ENCODE results near the gene CAPNS1.

CAPNS1 gene

DNA sequence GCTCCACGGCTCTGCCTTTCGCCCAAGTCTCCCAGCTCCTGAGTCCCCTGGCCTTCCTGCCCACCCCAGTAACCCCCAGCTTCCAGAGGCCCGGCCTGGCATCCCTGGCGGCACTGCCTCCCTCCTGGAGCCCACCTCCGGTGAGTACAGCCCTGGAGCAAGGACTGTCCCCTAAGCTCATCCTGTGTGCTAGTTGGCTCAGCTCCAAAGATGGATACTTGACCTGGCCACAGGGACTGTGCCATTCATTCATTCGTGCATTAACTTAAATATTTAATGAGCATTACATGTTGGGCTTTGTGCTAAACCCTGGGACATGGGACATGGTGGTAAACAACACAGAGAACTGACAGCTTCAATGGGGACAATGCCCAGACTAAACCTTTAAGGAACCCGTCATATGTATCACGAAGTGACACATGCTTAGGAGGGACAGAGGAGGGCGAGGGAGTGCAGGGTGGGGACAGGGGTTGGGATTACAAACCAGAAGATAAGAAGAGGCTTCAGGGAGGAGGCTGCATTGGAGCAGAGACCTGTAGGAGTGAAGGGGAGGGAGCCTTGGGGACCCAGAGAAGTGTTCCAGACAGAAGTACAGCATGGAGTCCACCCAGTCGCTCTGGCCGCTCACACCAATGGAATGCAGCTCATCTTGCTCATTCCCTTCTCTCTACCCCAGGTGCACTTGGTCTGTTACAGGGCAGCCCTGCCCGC is 35.9 kb upstream of the CAPNS1 start:
- DNase-seq = no peak
- WGBS (ENCODE audit: extremely low coverage, insufficient coverage, low lambda C conversion rate) = no CpG with 5 or more reads among the region's 12 CpGs
- Histone ChIP-seq H3K9ac (ENCODE audit: low read length) (no peak overlapping the region), H4K8ac (ENCODE audit: low read depth, low read length) (no peak overlapping the region), H3K27ac (ENCODE audit: low read depth, low read length) (no peak overlapping the region), H3K4ac (ENCODE audit: low read depth, low read length) (no peak overlapping the region), H2BK5ac (ENCODE audit: low read length) (no peak overlapping the region), H2AK5ac (ENCODE audit: low read length) (no peak overlapping the region), H3K23ac (ENCODE audit: low read length) (no peak overlapping the region), H4K5ac (ENCODE audit: low read length) (no peak overlapping the region), H3K36me3 (ENCODE audit: control insufficient read depth, insufficient read depth, low read length) (peaks cover 6% of the 10 kb centered on the region), H3K79me2 (ENCODE audit: control insufficient read depth, insufficient read depth, low read length) (no peaks in the 10 kb centered on the region), H3K4me3 (ENCODE audit: low read length) (no peak overlapping the region), H3K56ac (ENCODE audit: low read length) (no peak overlapping the region), H3K18ac (ENCODE audit: low read length) (no peak overlapping the region), H3K4me2 (ENCODE audit: low read length) (no peak overlapping the region), H2BK120ac (ENCODE audit: low read depth, low read length) (no peak overlapping the region), H3K27me3 (ENCODE audit: insufficient read depth, low read length, poor library complexity) (no peaks in the 10 kb centered on the region), H2BK15ac (replicated peaks; ENCODE audit: low read depth) (no peak overlapping the region), H3K79me1 (ENCODE audit: low read length) (no peaks in the 10 kb centered on the region), H3K4me1 (ENCODE audit: control insufficient read depth, low read depth, low read length) (no peaks in the 10 kb centered on the region)

- WGBS (ENCODE audit: extremely low coverage, insufficient coverage, low lambda C conversion rate) = no CpG with 5 or more reads among the region's 6 CpGs
These were observed 33.4 kb upstream of the CAPNS1 start for GRCh38 chr19:36106441-36106840.

GRCh38 chr19:36106991-36107390 is 32.9 kb upstream of the CAPNS1 start:
- no peak overlapping the region for H3K27ac ChIP-seq (ENCODE audit: low read depth, low read length)
- no peak overlapping the region for H3K23ac ChIP-seq (ENCODE audit: low read length)
- no peak overlapping the region for H3K9ac ChIP-seq (ENCODE audit: low read length)
- peaks cover 3% of the 10 kb centered on the region for H3K36me3 ChIP-seq (ENCODE audit: control insufficient read depth, insufficient read depth, low read length)
- no peaks in the 10 kb centered on the region for H3K4me1 ChIP-seq (ENCODE audit: control insufficient read depth, low read depth, low read length)
- no peak overlapping the region for H2BK15ac ChIP-seq (replicated peaks; ENCODE audit: low read depth)
- no peak for DNase-seq
- H3K79me1 ChIP-seq (ENCODE audit: low read length) = no peaks in the 10 kb centered on the region
- H3K4me3 ChIP-seq (ENCODE audit: low read length) = no peak overlapping the region
- H4K8ac ChIP-seq (ENCODE audit: low read depth, low read length) = no peak overlapping the region
- H3K18ac ChIP-seq (ENCODE audit: low read length) = no peak overlapping the region
- no peak overlapping the region for H4K5ac ChIP-seq (ENCODE audit: low read length)
- no peak overlapping the region for H3K4me2 ChIP-seq (ENCODE audit: low read length)
- no peaks in the 10 kb centered on the region for H3K27me3 ChIP-seq (ENCODE audit: insufficient read depth, low read length, poor library complexity)
- no CpG with 5 or more reads among the region's 5 CpGs for WGBS (ENCODE audit: extremely low coverage, insufficient coverage, low lambda C conversion rate)
- H2BK120ac ChIP-seq (ENCODE audit: low read depth, low read length) = no peak overlapping the region
- no peak overlapping the region for H3K56ac ChIP-seq (ENCODE audit: low read length)
- no peaks in the 10 kb centered on the region for H3K79me2 ChIP-seq (ENCODE audit: control insufficient read depth, insufficient read depth, low read length)
- H2AK5ac ChIP-seq (ENCODE audit: low read length) = no peak overlapping the region
- H3K4ac ChIP-seq (ENCODE audit: low read depth, low read length) = no peak overlapping the region
- no peak overlapping the region for H2BK5ac ChIP-seq (ENCODE audit: low read length)

More at GRCh38 chr19:36106441-36106840, 33.4 kb upstream of the CAPNS1 start:
- H3K79me1 ChIP-seq (ENCODE audit: low read length) = no peaks in the 10 kb centered on the region
- H2BK5ac ChIP-seq (ENCODE audit: low read length) = no peak overlapping the region
- no peak overlapping the region for H2AK5ac ChIP-seq (ENCODE audit: low read length)
- no peak overlapping the region for H2BK15ac ChIP-seq (replicated peaks; ENCODE audit: low read depth)
- no peak overlapping the region for H3K18ac ChIP-seq (ENCODE audit: low read length)
- H4K8ac ChIP-seq (ENCODE audit: low read depth, low read length) = no peak overlapping the region
- H3K27me3 ChIP-seq (ENCODE audit: insufficient read depth, low read length, poor library complexity) = no peaks in the 10 kb centered on the region
- H2BK120ac ChIP-seq (ENCODE audit: low read depth, low read length) = no peak overlapping the region
- H4K5ac ChIP-seq (ENCODE audit: low read length) = no peak overlapping the region
- no peak overlapping the region for H3K56ac ChIP-seq (ENCODE audit: low read length)
- H3K4me2 ChIP-seq (ENCODE audit: low read length) = no peak overlapping the region
- no peak overlapping the region for H3K23ac ChIP-seq (ENCODE audit: low read length)
- H3K4me1 ChIP-seq (ENCODE audit: control insufficient read depth, low read depth, low read length) = no peaks in the 10 kb centered on the region
- no peak for DNase-seq
- no peaks in the 10 kb centered on the region for H3K79me2 ChIP-seq (ENCODE audit: control insufficient read depth, insufficient read depth, low read length)
- H3K4me3 ChIP-seq (ENCODE audit: low read length) = no peak overlapping the region
- no peak overlapping the region for H3K9ac ChIP-seq (ENCODE audit: low read length)
- peaks cover 3% of the 10 kb centered on the region for H3K36me3 ChIP-seq (ENCODE audit: control insufficient read depth, insufficient read depth, low read length)
- no peak overlapping the region for H3K27ac ChIP-seq (ENCODE audit: low read depth, low read length)
- H3K4ac ChIP-seq (ENCODE audit: low read depth, low read length) = no peak overlapping the region

DNA sequence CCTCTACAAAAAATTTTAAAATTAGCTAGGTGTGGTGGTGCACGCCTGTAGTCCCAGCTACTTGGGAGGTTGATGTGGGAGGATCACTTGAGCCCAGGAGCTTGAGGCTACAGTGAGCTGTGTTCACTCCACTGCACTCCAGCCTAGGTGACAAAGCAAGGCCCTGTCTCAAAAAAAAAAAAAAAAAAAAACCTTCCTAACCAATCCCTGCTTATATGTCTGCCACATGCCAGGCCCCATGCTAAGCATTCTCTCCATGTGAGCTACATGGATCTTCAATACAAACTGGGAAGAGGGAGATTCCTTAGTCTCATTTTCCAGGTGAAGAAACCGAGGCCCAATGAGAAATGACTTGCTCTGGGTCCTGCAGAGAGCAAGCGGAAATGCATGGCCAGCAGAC is 31.2 kb upstream of the CAPNS1 start:
- Histone ChIP-seq H3K9ac (ENCODE audit: low read length) (no peak overlapping the region), H3K4me2 (ENCODE audit: low read length) (no peak overlapping the region), H3K18ac (ENCODE audit: low read length) (no peak overlapping the region), H2BK5ac (ENCODE audit: low read length) (no peak overlapping the region), H2BK15ac (replicated peaks; ENCODE audit: low read depth) (no peak overlapping the region), H3K79me2 (ENCODE audit: control insufficient read depth, insufficient read depth, low read length) (no peaks in the 10 kb centered on the region), H3K4ac (ENCODE audit: low read depth, low read length) (no peak overlapping the region), H4K5ac (ENCODE audit: low read length) (no peak overlapping the region), H3K4me1 (ENCODE audit: control insufficient read depth, low read depth, low read length) (no peaks in the 10 kb centered on the region), H3K36me3 (ENCODE audit: control insufficient read depth, insufficient read depth, low read length) (peaks cover 4% of the 10 kb centered on the region), H3K56ac (ENCODE audit: low read length) (no peak overlapping the region), H3K79me1 (ENCODE audit: low read length) (peaks cover 6% of the 10 kb centered on the region), H3K27ac (ENCODE audit: low read depth, low read length) (no peak overlapping the region), H3K4me3 (ENCODE audit: low read length) (no peak overlapping the region), H2AK5ac (ENCODE audit: low read length) (no peak overlapping the region), H4K8ac (ENCODE audit: low read depth, low read length) (no peak overlapping the region), H3K27me3 (ENCODE audit: insufficient read depth, low read length, poor library complexity) (no peaks in the 10 kb centered on the region), H3K23ac (ENCODE audit: low read length) (no peak overlapping the region), H2BK120ac (ENCODE audit: low read depth, low read length) (no peak overlapping the region)
- WGBS (ENCODE audit: extremely low coverage, insufficient coverage, low lambda C conversion rate) = no CpG with 5 or more reads among the region's 3 CpGs
- DNase-seq = no peak

GRCh38 chr19:36110487-36111199 is 29.2 kb upstream of the CAPNS1 start, which contains the start of gene OVOL3:
TSS of gene OVOL3 (plus strand) at chr19:36111143. CDS start at chr19:36111203, 60 bp downstream.
- Histone ChIP-seq H3K18ac (ENCODE audit: low read length) (no peak within 1 kb of the TSS), H3K9ac (ENCODE audit: low read length) (no peak within 1 kb of the TSS), H3K4me2 (ENCODE audit: low read length) (no peak within 1 kb of the TSS), H3K36me3 (ENCODE audit: control insufficient read depth, insufficient read depth, low read length) (peaks cover 4% of the 10 kb centered on the region), H4K8ac (ENCODE audit: low read depth, low read length) (no peak within 1 kb of the TSS), H3K56ac (ENCODE audit: low read length) (no peak within 1 kb of the TSS), H3K4me3 (ENCODE audit: low read length) (no peak within 1 kb of the TSS), H2BK5ac (ENCODE audit: low read length) (no peak within 1 kb of the TSS), H3K79me1 (ENCODE audit: low read length) (peaks cover 11% of the 10 kb centered on the region), H3K27me3 (ENCODE audit: insufficient read depth, low read length, poor library complexity) (no peaks in the 10 kb centered on the region), H3K4ac (ENCODE audit: low read depth, low read length) (no peak within 1 kb of the TSS), H3K23ac (ENCODE audit: low read length) (no peak within 1 kb of the TSS), H3K79me2 (ENCODE audit: control insufficient read depth, insufficient read depth, low read length) (peaks cover 4% of the 10 kb centered on the region), H2BK15ac (replicated peaks; ENCODE audit: low read depth) (no peak within 1 kb of the TSS), H3K4me1 (ENCODE audit: control insufficient read depth, low read depth, low read length) (no peaks in the 10 kb centered on the region), H3K27ac (ENCODE audit: low read depth, low read length) (no peak within 1 kb of the TSS), H2BK120ac (ENCODE audit: low read depth, low read length) (no peak within 1 kb of the TSS), H4K5ac (ENCODE audit: low read length) (no peak within 1 kb of the TSS), H2AK5ac (ENCODE audit: low read length) (no peak within 1 kb of the TSS)
- DNase-seq = peak; percentile 60
- WGBS (ENCODE audit: extremely low coverage, insufficient coverage, low lambda C conversion rate) = no CpG with 5 or more reads among the region's 1 CpG
